ENCODE measurements around the gene PLEKHO2. TPM values are rescaled to one million over a fixed set of nuclear protein-coding genes. Genes with fewer than 3 reads are reported as not detected.

The PLEKHO2 gene
- total and polyA plus RNA-seq, 2 of the 8 experiments (the other 6 are each of a cell fraction or from before 2014, with no cell fraction given) = 16.9 to 20.1 TPM

- no peak for TF ChIP-seq RXRA (IDR thresholded peaks at IDR 0.05; ENCODE audit: insufficient read depth, low read depth, low read length)
- no peak for TF ChIP-seq JUND (IDR thresholded peaks at IDR 0.05; ENCODE audit: low read length)
Measured at GRCh38 chr15:64845831-64846595, 4.3 kb downstream of the PLEKHO2 start (continued).

Measured in H1 (cell line).